CD8-positive, alpha-beta memory T cell (primary cell): Measurements from ENCODE around the gene ENTPD5. TPM values are rescaled to one million over a fixed set of nuclear protein-coding genes. Genes with fewer than 3 reads are reported as not detected.

Experiments
- CTCF ChIA-PET: fragments of 350-600 bp; sonication (Branson Sonifier 250); formaldehyde crosslinking; loops from one replicate; lab custom pipeline; 2021; ENCODE audit warnings: antibody characterized with exemption; lab: Charles Lee
- POLR2A ChIA-PET: fragments of 350-600 bp; sonication (Branson Sonifier 250); formaldehyde crosslinking; loops from one replicate; lab custom pipeline; 2021; ENCODE audit warnings: antibody characterized with exemption; lab: Charles Lee
- DNase-seq, 5 donors: peaks; one replicate each; pipeline versions ENCODE4 v3.0.0 to v3.0.0-alpha.2; 2020 to 2022; ENCODE audit warnings: mixed read lengths in 1 of 5
- H3K27ac ChIP-seq: one replicate; pipeline ENCODE4 v1.7.0; 2013; ENCODE audit warnings: low read depth, mild to moderate bottlenecking, low read length, moderate library complexity
- H3K27me3 ChIP-seq: 2 replicates; pipeline ENCODE4 v1.7.0; 2013; ENCODE audit warnings: low read length, mild to moderate bottlenecking; ENCODE audit not compliant: insufficient read depth, poor library complexity, severe bottlenecking
- H3K36me3 ChIP-seq: 2 replicates; pipeline ENCODE4 v1.7.0; 2013; ENCODE audit warnings: mild to moderate bottlenecking, low read length, moderate library complexity; ENCODE audit not compliant: insufficient read depth
- H3K4me1 ChIP-seq: 2 replicates; pipeline ENCODE4 v1.7.0; 2013; ENCODE audit warnings: mild to moderate bottlenecking, low read length, moderate library complexity; ENCODE audit not compliant: insufficient read depth
- H3K4me3 ChIP-seq: 2 replicates; pipeline ENCODE4 v1.7.0; 2013; ENCODE audit warnings: mild to moderate bottlenecking, low read length
- H3K9me3 ChIP-seq: 2 replicates; pipeline ENCODE4 v1.7.0; 2013; ENCODE audit warnings: mild to moderate bottlenecking, low read length
- H3K27ac Mint-ChIP-seq, 8 donors: one replicate each; pipeline ENCODE4 v1.8.0; 2020 to 2021; ENCODE audit warnings: mixed read lengths in 8 of 8, mild to moderate bottlenecking in 6 of 8, inconsistent platforms in 3 of 8, moderate library complexity in 3 of 8
- H3K27me3 Mint-ChIP-seq, 2 donors: one replicate each; pipeline ENCODE4 v1.8.0; 2020 to 2021; ENCODE audit warnings: mixed read lengths in 2 of 2, mild to moderate bottlenecking in 1 of 2, moderate library complexity in 1 of 2
- H3K36me3 Mint-ChIP-seq, 3 donors: one replicate each; pipeline ENCODE4 v1.8.0; 2020 to 2021; ENCODE audit warnings: mixed read lengths in 3 of 3, inconsistent platforms in 1 of 3, mild to moderate bottlenecking in 1 of 3
- H3K4me1 Mint-ChIP-seq, 3 donors: one replicate each; pipeline ENCODE4 v1.8.0; 2020 to 2021; ENCODE audit warnings: mixed read lengths in 3 of 3, inconsistent platforms in 1 of 3, mild to moderate bottlenecking in 1 of 3
- H3K4me3 Mint-ChIP-seq, 7 donors: one replicate each; pipeline ENCODE4 v1.8.0; 2020 to 2021; ENCODE audit warnings: mixed read lengths in 7 of 7, mild to moderate bottlenecking in 6 of 7, moderate library complexity in 4 of 7, inconsistent platforms in 2 of 7
- H3K9me3 Mint-ChIP-seq, 5 donors: one replicate each; pipeline ENCODE4 v1.8.0; 2020 to 2022; ENCODE audit warnings: mixed read lengths in 5 of 5, mild to moderate bottlenecking in 3 of 5, moderate library complexity in 2 of 5, inconsistent platforms in 1 of 5
- polyA plus RNA-seq: library from polyadenylated mRNA; unstranded; fragments of 300-500 nt; fragmentation: Illumina TruSeq; gene quantifications from one replicate; pipeline ENCODE4 v1.2.3, GENCODE V29; 2021
- total RNA-seq, 2 experiments: library from RNA; stranded (reverse); gene quantifications; one replicate each; pipeline ENCODE4 v1.2.3, GENCODE V29; 2021

The ENTPD5 gene
- total and polyA plus RNA-seq, 3 experiments from 2014 or later, result 8.5 to 13.3 (median 12.4) TPM

DNA sequence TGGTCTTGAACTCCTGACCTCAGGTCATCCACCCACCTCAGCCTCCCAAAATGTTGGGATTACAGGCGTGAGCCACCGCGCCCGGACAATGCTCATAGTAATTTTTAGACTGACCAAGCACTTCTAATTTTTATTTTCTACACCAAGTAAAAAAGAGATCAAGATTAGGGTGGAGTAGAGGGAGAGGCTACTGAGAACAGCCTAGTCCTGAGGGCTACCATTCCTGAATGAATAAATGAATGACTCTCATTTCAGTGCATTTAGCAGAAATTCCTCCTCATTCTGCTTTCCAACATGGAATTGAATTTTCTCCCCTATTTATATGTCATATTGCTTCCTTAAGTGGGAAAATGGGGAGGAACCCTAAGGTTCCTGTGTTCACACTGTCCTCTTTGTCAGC lies 26.4 kb upstream of the ENTPD5 start:
- ChIA-PET POLR2A (no interaction called here), CTCF (no interaction called here)
- Mint-ChIP-seq H3K27ac (peak overlapping the region in 1 of 8 donors; percentile 96), H3K27me3 (peaks cover 0 to 1% of the 10 kb centered on the region in 2 donors), H3K4me1 (no peaks in the 10 kb centered on the region), H3K36me3 (peaks cover 0 to 8% (median 7%) of the 10 kb centered on the region in 3 donors), H3K9me3 (no peaks in the 10 kb centered on the region), H3K4me3 (no peak overlapping the region)
- DNase-seq, result no peak
- Histone ChIP-seq H3K4me1 (no peaks in the 10 kb centered on the region), H3K36me3 (no peaks in the 10 kb centered on the region), H3K27ac (no peak overlapping the region), H3K4me3 (no peak overlapping the region), H3K27me3 (no peaks in the 10 kb centered on the region), H3K9me3 (no peaks in the 10 kb centered on the region)

DNA sequence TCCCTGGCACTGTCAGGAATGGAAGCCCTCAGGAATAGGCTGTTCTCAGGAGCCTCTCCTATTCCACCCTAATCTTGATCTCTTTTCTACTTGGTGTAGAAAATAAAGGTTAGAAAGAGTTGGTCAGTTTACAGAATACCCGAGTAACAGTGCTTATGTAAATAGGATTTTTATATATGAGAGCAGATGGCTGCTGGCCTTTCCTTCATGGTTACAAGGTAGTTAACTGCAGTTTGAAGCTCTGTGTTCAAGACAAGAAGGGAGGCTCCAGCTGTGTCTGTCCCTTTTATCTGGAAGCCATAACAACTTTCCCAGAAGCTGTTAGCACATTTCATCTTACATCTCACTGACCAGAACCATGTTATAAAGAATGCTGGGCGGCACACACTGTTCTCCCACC lies 23.2 kb upstream of the ENTPD5 start:
- ChIA-PET CTCF (no interaction called here), POLR2A (no interaction called here)
- H3K9me3 Mint-ChIP-seq, result no peaks in the 10 kb centered on the region
- Histone ChIP-seq H3K36me3 (no peaks in the 10 kb centered on the region), H3K27me3 (no peaks in the 10 kb centered on the region), H3K4me3 (no peak overlapping the region), H3K4me1 (no peaks in the 10 kb centered on the region), H3K9me3 (no peaks in the 10 kb centered on the region), H3K27ac (no peak overlapping the region)
- no peaks in the 10 kb centered on the region for H3K27me3 Mint-ChIP-seq
- no peak overlapping the region for H3K4me3 Mint-ChIP-seq
- no peak overlapping the region for H3K27ac Mint-ChIP-seq
- no peak for DNase-seq
- H3K36me3 Mint-ChIP-seq, result peaks cover 0 to 9% (median 7%) of the 10 kb centered on the region in 3 donors
- no peaks in the 10 kb centered on the region for H3K4me1 Mint-ChIP-seq

DNA sequence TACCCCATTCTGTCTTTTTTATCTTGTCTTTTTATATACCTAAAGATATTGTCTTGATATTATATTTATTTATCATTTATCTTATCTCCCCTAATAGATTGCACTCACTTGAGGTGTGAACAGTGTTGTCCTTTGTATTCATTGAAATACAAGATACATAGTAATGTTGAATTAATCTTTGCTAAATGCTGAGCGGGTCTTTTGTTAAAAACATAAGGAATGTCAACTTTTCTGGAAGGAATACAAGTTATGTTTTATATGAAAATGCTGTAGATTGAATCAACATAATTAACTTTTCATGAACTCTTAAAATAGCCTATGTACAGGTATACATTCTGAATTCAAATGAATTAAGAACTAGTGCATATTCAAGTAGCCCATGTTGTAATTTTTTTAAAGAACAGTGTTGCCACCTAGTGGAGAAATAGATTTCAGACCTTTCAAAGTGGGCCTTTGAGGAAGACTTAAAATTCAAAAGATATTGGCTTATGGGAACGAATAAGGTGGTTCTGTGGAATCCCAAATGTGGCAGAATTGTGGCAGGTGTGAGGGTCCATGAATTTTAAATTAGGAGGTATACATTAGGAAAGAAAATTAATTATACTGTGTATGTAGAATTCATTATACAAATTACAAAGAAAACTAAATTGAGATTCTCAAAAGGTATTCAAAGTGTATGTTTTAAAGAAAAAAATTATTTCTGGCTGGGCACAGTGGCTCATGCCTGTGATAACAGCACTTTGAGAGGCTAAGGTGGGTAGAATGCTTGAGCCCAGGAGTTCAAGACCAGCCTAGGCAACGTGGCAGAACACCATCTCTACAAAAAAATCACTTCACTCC lies 19.2 kb upstream of the ENTPD5 start:
- Histone ChIP-seq H3K27me3 (no peaks in the 10 kb centered on the region), H3K4me1 (no peaks in the 10 kb centered on the region), H3K4me3 (no peak overlapping the region), H3K36me3 (no peaks in the 10 kb centered on the region), H3K27ac (no peak overlapping the region), H3K9me3 (no peaks in the 10 kb centered on the region)
- Mint-ChIP-seq H3K36me3 (peaks cover 0 to 7% (median 4%) of the 10 kb centered on the region in 3 donors), H3K4me3 (no peak overlapping the region), H3K4me1 (no peaks in the 10 kb centered on the region), H3K27me3 (no peaks in the 10 kb centered on the region), H3K27ac (peak overlapping the region in 3 of 8 donors; percentile 25 to 50 (median 48)), H3K9me3 (no peaks in the 10 kb centered on the region)
- peak in 2 of 5 donors; percentile 34 to 40 for DNase-seq
- POLR2A ChIA-PET, result no interaction called here
- CTCF ChIA-PET, result interaction anchor here (1.2 kb wide), 1 partner anchor 50 kb away, joined by 4 read pairs; no protein-coding TSS in a partner anchor

DNA sequence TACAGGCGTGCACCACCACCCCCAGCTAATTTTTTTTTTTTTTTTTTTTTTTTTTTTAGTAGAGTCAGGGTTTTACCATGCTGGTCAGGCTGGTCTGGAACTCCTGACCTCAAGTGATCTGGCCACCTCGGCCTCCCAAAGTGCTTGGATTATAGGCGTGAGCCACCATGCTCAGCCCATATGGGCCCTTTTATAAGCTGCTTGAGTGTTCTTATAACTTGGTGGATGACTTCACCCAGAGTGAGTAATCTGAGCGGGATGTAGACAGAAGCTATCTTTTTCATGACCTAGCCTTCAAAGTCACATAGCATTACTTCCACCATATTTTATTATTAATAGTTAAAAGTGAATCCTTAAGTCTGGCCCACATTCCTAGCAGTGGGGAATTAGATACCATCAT lies 16.5 kb upstream of the ENTPD5 start:
- ChIA-PET CTCF (no interaction called here), POLR2A (no interaction called here)
- no peaks in the 10 kb centered on the region for H3K9me3 Mint-ChIP-seq
- no peak for DNase-seq
- Histone ChIP-seq H3K27ac (no peak overlapping the region), H3K4me3 (no peak overlapping the region), H3K27me3 (no peaks in the 10 kb centered on the region), H3K36me3 (no peaks in the 10 kb centered on the region), H3K4me1 (no peaks in the 10 kb centered on the region), H3K9me3 (no peaks in the 10 kb centered on the region)
- H3K27me3 Mint-ChIP-seq, result no peaks in the 10 kb centered on the region
- H3K36me3 Mint-ChIP-seq, result peaks cover 0 to 5% (median 2%) of the 10 kb centered on the region in 3 donors
- H3K27ac Mint-ChIP-seq, result no peak overlapping the region
- no peak overlapping the region for H3K4me3 Mint-ChIP-seq
- H3K4me1 Mint-ChIP-seq, result no peaks in the 10 kb centered on the region

DNA sequence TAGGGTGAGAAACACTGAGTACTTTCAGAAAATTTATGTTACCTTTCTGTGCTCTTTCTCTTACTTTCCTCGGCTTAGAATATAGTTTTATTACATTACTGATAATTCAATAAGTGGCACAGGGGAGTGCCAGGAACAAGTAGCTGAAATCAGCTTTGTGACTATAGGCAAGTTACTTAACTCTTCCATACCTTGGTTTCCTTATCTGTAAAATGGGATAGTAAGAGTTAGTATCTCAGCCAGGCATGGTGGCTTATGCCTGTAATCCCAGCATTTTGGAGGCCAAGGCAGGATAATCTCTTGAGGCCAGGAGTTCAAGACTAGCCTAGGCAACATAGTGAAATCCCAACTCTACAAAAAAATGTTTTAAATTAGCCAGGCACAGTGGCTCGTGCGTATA lies 15.5 kb upstream of the ENTPD5 start:
- Histone ChIP-seq H3K4me3 (no peak overlapping the region), H3K4me1 (no peaks in the 10 kb centered on the region), H3K27ac (no peak overlapping the region), H3K9me3 (no peaks in the 10 kb centered on the region), H3K36me3 (no peaks in the 10 kb centered on the region), H3K27me3 (no peaks in the 10 kb centered on the region)
- no peak for DNase-seq
- ChIA-PET POLR2A (no interaction called here), CTCF (no interaction called here)
- Mint-ChIP-seq H3K4me3 (no peak overlapping the region), H3K4me1 (no peaks in the 10 kb centered on the region), H3K36me3 (peaks cover 0 to 2% (median 2%) of the 10 kb centered on the region in 3 donors), H3K27ac (no peak overlapping the region), H3K27me3 (no peaks in the 10 kb centered on the region), H3K9me3 (no peaks in the 10 kb centered on the region)

DNA sequence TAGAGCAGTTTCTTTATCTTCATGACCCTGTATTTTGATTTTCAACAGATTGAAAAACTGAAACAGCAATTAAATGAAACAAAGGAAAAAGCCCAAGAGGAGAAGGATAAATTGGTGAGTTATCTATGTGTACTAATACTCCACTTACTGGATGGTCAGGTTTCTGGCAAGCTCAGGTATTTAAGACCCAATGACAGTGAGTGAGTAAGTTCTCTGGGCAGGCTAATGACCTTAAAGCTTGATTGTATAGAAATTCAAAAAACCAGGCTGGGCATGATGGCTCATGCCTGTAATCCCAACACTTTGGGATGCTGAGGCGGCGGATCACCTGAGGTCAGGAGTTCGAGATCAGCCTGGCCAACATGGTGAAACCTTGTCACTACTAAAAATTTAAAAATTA lies 10.0 kb upstream of the ENTPD5 start:
- Mint-ChIP-seq H3K9me3 (no peaks in the 10 kb centered on the region), H3K27ac (no peak overlapping the region), H3K27me3 (no peaks in the 10 kb centered on the region), H3K4me1 (no peaks in the 10 kb centered on the region), H3K36me3 (no peaks in the 10 kb centered on the region), H3K4me3 (no peak overlapping the region)
- Histone ChIP-seq H3K9me3 (no peaks in the 10 kb centered on the region), H3K27me3 (no peaks in the 10 kb centered on the region), H3K27ac (no peak overlapping the region), H3K36me3 (no peaks in the 10 kb centered on the region), H3K4me1 (no peaks in the 10 kb centered on the region), H3K4me3 (no peak overlapping the region)
- DNase-seq, result no peak
- CTCF ChIA-PET, result no interaction called here
- POLR2A ChIA-PET, result interaction anchor here (0.6 to 0.7 kb wide), 2 partner anchors 10 to 298 kb away, joined by 3 to 5 read pairs; partner anchors contain the start of gene BBOF1

- no peaks in the 10 kb centered on the region for H3K27me3 ChIP-seq
- H3K36me3 Mint-ChIP-seq, result peaks cover 0 to 7% (median 0%) of the 10 kb centered on the region in 3 donors
These were observed 3.3 kb upstream of the ENTPD5 start for GRCh38 chr14:74022346-74022745.

GRCh38 chr14:74019408-74020137 lies 485 bp upstream of the ENTPD5 start:
- CTCF ChIA-PET, result interaction anchor here (0.6 kb wide), 1 partner anchor 826 kb away, joined by 3 read pairs; no protein-coding TSS in a partner anchor

More at GRCh38 chr14:74022346-74022745, 3.3 kb upstream of the ENTPD5 start:
- Histone ChIP-seq H3K9me3 (no peaks in the 10 kb centered on the region), H3K4me3 (no peak overlapping the region), H3K36me3 (no peaks in the 10 kb centered on the region), H3K27ac (no peak overlapping the region), H3K4me1 (peaks cover 9% of the 10 kb centered on the region)
- peaks cover 11 to 18% (median 15%) of the 10 kb centered on the region in 3 donors for H3K4me1 Mint-ChIP-seq
- H3K4me3 Mint-ChIP-seq, result no peak overlapping the region
- ChIA-PET CTCF (no interaction called here), POLR2A (no interaction called here)
- H3K27me3 Mint-ChIP-seq, result peaks cover 0 to 1% of the 10 kb centered on the region in 2 donors
- no peaks in the 10 kb centered on the region for H3K9me3 Mint-ChIP-seq
- no peak overlapping the region for H3K27ac Mint-ChIP-seq
- DNase-seq, result no peak

More at GRCh38 chr14:74019408-74020137, 485 bp upstream of the ENTPD5 start:
- POLR2A ChIA-PET, result interaction anchor here (0.8 to 1.2 kb wide), 2 partner anchors 10 to 70 kb away, joined by 3 to 5 read pairs; partner anchors contain the start of genes COQ6 and FAM161B
- H3K9me3 Mint-ChIP-seq, result no peaks in the 10 kb centered on the region
- peak overlapping the region; percentile 89 for H3K27ac ChIP-seq
- H3K9me3 ChIP-seq, result no peaks in the 10 kb centered on the region
- peaks cover 0 to 1% of the 10 kb centered on the region in 2 donors for H3K27me3 Mint-ChIP-seq
- H3K27ac Mint-ChIP-seq, result peak overlapping the region; percentile 96 to 99 (median 98)
- peaks cover 9% of the 10 kb centered on the region for H3K4me1 ChIP-seq
- H3K4me3 Mint-ChIP-seq, result peak overlapping the region; percentile 90 to 98 (median 94)
- peaks cover 11 to 18% (median 15%) of the 10 kb centered on the region in 3 donors for H3K4me1 Mint-ChIP-seq
- no peaks in the 10 kb centered on the region for H3K36me3 ChIP-seq
- peak overlapping the region; percentile 54 for H3K4me3 ChIP-seq
- no peaks in the 10 kb centered on the region for H3K27me3 ChIP-seq
- no peak for DNase-seq
- H3K36me3 Mint-ChIP-seq, result peaks cover 0 to 7% (median 0%) of the 10 kb centered on the region in 3 donors
